GM10248 (cell line): Measurements from ENCODE around the gene VWA5B1.
"Not testable (repeated sequence)": the region's sequence is repeated elsewhere in the genome, so short reads cannot be mapped to it uniquely, and the experiment has no call there.

ENCODE experiments used
- CTCF ChIA-PET: fragments of 300-600 bp; sonication (Branson Sonifier 250); formaldehyde crosslinking; extraction: SDS; loops from one replicate; lab custom pipeline; 2021; ENCODE audit warnings: antibody characterized with exemption; lab: Yijun Ruan, JAX
- POLR2A ChIA-PET: fragments of 350-650 bp; sonication (Branson Sonifier 250); formaldehyde crosslinking; extraction: SDS; loops from one replicate; lab custom pipeline; 2020; ENCODE audit warnings: antibody characterized with exemption; lab: Yijun Ruan, JAX
- DNase-seq: peaks from one replicate; pipeline ENCODE4 v3.0.0; 2012; ENCODE audit errors: extremely low spot score
- CTCF ChIP-seq: IDR thresholded peaks from 2 replicates; pipeline ENCODE4 v1.5.1; 2012; ENCODE audit warnings: mild to moderate bottlenecking, low read depth; ENCODE audit errors: extremely low read depth, missing control alignments, control extremely low read depth

Gene VWA5B1

DNA sequence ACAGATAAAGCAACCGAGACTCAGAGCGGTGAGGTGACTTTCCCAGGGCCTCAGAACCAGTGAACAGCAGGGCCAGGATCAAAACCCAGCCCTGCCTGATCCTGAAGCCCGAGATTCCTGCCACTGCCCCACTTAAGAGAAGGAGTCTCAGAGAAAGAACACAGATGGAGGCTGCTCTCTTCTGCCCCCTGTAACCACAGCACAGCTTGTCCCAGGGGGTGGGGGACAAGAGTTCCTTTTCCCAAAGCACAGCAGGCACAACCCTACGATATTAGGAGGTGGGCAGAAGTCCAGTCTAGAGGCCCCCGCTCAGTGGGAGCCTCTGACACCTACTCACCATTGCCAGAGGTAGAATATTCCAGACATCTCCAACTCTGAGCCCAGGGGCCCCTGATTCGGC lies 24.0 kb upstream of the VWA5B1 start:
- no peak for TF ChIP-seq CTCF
- ChIA-PET CTCF (interaction anchor here (1.0 kb wide), 1 partner anchor 10 kb away, joined by 3 read pairs; no protein-coding TSS in a partner anchor), POLR2A (no interaction called here)
- DNase-seq: no peak

DNA sequence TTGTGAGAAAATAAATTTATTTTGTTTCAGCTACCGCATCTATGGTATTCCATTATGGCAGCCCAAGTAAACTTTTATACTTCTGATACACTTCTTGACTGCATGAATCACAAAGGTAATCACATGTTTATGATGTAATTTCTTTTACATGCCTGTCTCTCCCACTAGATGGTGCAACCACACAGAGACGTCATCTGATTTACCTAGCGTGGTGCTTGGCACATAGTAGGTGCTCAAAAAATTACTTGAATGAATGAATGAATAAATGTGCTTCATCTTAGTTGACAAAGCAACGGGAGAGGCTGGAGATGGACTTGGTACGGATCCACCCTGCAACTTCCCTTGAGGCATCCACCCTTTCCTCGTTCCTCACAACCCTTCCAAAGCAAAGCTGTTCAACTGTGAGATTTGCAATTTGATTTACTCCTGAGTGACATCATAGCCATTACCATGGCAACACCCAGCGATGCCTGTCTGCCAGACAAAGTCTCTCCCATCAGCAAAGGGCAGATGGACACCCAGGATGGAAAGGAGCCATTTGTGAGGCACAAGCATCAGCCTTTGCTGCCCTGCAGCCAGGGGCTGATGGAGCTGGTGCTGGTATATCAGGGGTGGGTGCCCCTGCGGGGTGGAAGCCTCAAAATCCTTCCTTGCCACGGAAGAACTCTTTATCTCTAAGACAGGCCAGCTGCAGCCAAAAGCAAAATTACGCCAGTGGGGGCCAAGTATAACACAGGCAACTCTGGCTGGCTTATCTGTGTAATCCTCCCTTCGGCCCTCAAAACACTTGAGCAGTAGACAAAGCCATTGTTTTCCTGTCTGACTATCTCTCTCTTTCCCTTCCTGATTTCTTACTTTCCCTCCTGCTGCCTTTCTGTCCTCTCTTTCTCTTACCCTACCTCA lies 18.9 kb upstream of the VWA5B1 start:
- POLR2A ChIA-PET: no interaction called here
- CTCF ChIA-PET: no interaction called here
- DNase-seq: no peak
- TF ChIP-seq CTCF: peak; percentile 21

DNA sequence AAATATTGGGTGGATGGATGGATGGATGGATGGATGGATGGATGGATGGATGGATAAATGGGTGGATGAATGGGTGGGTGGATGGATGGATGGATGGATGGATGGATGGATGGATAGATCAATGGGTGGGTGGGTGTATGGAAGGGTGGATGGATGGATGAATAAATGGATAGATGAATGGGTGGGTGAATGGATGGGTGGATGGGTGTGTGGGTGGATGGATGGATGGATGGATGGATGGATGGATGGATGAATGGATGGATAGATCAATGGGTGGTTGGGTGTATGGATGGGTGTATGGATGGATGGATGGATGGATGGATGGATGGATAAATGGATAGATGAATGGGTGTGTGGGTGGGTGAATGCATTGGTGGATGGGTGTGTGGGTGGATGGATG lies 17.0 kb upstream of the VWA5B1 start:
- CTCF ChIA-PET, DNase-seq, POLR2A ChIA-PET: not testable (repeated sequence)

DNA sequence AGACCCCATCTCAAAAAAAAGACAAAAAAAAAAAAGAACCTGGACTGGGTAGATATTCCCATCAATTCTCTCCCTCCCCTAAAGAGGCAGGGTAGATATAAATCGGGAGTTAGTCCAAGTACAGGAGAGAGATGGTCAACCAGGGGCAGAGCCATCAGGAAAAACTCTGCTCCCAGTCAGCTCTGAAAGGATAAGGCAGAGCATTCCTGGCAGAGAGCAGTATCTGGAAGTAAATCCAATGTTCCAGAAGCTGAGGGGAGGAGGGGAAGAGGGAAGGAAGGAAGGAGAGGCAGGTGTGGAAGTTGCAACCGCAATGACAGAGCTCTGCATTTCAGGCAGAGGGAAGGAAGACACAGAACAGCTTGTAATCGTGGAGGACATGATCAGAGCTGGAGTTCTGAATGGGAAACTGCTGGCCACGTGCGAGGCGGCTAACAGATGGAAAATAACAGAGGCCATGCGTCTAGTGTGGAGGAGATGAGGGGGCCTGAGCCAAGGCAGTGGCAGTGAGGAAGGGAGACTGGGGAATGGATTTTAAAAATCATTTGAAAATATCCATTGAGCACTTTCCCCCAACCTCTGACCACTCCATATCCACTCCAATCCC lies 15.3 kb upstream of the VWA5B1 start:
- ChIA-PET POLR2A (no interaction called here), CTCF (no interaction called here)
- DNase-seq: no peak
- no peak for TF ChIP-seq CTCF

GRCh38 chr1:20276485-20277159 lies 14.1 kb upstream of the VWA5B1 start:
- TF ChIP-seq CTCF: no peak
- DNase-seq: no peak
- POLR2A ChIA-PET: no interaction called here
- CTCF ChIA-PET: interaction anchor here (1.3 kb wide), 1 partner anchor 11 kb away, joined by 3 read pairs; no protein-coding TSS in a partner anchor

GRCh38 chr1:20278692-20279130 lies 12.0 kb upstream of the VWA5B1 start:
- TF ChIP-seq CTCF: no peak
- DNase-seq: no peak
- POLR2A ChIA-PET: no interaction called here
- CTCF ChIA-PET: no interaction called here
